ENCODE measurements around the gene SDC3. TPM values are rescaled to one million over a fixed set of nuclear protein-coding genes. Genes with fewer than 3 reads are reported as not detected.

The SDC3 gene
- total RNA-seq, 4 donors from 2014 or later, result 7.7 to 16.7 (median 15.1) TPM

Other genes with a start within 250 kb of the SDC3 start
- under 1 TPM in 1 of 4 donors, not detected in 3; 0.98 TPM for gene MATN1, start 185.2 kb downstream of the SDC3 start, total RNA-seq
- gene LAPTM5, start 151.0 kb downstream of the SDC3 start, total RNA-seq, result 10 to 100 TPM in 3 of 4 donors, 1 to 10 TPM in 1; 9.9 to 13.7 (median 12.2) TPM
- 100 to 1,000 TPM; 100 to 132 (median 110) TPM for gene PUM1, start 157.0 kb upstream of the SDC3 start, total RNA-seq